UCSD-AML1 (cell line): ENCODE data around the gene VSTM5.
"Not testable (repeated sequence)": the region's sequence is repeated elsewhere in the genome, so short reads cannot be mapped to it uniquely, and the experiment has no call there.

Experiments used
- DNase-seq: peaks from one replicate; lab custom pipeline; 2025; ENCODE audit not compliant: unreplicated experiment; lab: John Stamatoyannopoulos, UW

Gene VSTM5

DNA sequence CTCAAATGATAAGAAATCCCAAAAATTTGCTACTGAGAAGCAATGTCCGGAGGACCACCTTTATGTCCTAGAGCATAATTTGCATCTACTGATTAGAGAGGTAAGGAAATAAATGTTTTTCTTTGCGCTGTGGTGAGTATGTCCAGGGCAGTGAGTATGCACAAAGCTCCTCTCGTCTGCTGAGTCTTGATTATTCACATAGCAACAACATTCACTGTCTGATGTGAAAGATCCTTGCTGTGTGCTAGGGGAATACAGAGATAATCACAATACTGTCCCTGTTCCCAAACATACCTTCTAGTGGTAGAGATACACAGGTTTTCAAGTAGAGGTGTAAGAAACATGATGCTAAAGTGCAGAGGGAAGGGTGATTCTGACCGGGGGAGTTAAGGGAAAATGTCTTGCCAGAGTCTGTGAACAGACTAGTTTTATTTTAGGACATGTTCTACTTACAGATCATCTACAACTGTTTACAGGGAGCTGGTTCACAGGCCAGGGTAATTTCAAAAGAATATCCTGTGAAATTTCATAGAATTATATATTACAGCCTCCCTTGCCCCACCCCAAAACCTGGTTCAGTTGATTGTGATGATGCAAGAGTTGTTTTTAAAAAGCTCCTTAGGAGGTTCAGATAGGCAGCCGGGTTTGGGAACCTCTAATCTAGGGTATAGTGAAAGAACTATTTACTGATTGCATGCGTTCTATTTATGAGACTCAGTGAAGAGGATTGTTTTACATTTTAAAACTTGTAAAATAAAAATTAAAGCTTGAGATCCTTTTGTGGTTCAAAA, 53.8 kb downstream of the VSTM5 start:
- no peak for DNase-seq

- no peak for DNase-seq
Measured at GRCh38 chr11:93791493-93791892, 58.9 kb downstream of the VSTM5 start.

- DNase-seq, result no peak
Measured at GRCh38 chr11:93784935-93785360, 65.5 kb downstream of the VSTM5 start.

DNA sequence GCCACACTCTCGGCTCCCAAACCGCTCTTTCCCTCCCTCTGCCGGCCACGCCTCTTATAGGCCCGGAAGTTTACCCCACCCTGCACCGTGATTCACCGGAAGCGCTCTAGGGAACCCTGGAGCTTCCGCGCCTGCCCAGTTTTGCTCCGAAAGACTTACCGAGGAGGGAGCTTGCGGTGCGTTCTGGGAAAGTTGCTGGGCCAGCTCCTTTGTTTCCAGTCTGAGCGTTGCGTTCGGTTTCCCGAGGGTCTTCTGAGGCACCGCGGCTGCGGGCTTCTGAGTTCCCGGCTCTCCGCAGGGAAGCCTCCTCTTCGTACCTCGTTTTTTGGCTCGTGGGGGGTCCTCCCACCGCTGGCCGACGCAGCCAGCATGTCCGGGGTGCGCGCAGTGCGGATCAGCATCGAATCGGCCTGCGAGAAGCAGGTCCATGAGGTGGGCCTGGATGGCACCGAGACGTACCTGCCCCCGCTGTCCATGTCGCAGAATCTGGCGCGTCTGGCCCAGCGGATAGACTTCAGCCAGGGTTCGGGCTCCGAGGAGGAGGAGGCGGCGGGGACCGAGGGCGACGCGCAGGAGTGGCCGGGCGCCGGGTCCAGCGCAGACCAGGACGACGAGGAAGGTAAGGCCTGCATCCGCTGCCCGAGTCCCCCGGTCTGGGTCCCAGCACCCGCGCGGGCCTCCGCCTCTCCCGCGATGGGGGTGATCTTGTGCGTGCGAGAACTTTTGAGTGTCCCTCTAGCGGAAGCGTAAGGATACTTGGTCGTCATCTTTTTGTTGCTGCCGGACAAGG, 66.1 kb downstream of the VSTM5 start, which contains the start of gene MED17:
Gene MED17 (plus strand): TSS at position 138 of the 790 bp plus-strand sequence. CDS start 232 bp downstream, at position 370.
- peak; percentile 89 for DNase-seq

DNA sequence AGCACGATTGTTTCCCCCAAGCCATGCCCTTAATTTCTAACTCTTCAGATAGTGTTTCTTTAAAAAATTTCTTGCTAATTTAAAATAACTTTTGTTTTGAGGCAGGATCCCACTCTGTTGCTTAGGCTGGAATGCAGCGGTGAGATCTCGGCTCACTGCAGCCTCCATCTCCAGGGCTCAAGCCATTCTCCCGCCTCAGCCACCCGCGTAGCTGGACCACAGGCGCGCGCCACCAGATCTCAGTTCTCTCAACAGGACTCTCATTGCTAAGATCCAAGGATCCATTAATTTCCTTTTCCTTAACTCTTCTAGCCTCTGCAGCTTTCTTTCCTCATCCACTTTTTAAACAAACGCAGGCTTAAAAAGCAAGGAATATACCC, 66.7 kb downstream of the VSTM5 start:
- DNase-seq, result no peak

- no peak for DNase-seq
Measured at GRCh38 chr11:93783362-93783761, 67.1 kb downstream of the VSTM5 start.

GRCh38 chr11:93775289-93775688, 75.1 kb downstream of the VSTM5 start:
- DNase-seq, result no peak

- DNase-seq, result not testable (repeated sequence)
Measured at GRCh38 chr11:93774560-93774959, 75.9 kb downstream of the VSTM5 start.

DNA sequence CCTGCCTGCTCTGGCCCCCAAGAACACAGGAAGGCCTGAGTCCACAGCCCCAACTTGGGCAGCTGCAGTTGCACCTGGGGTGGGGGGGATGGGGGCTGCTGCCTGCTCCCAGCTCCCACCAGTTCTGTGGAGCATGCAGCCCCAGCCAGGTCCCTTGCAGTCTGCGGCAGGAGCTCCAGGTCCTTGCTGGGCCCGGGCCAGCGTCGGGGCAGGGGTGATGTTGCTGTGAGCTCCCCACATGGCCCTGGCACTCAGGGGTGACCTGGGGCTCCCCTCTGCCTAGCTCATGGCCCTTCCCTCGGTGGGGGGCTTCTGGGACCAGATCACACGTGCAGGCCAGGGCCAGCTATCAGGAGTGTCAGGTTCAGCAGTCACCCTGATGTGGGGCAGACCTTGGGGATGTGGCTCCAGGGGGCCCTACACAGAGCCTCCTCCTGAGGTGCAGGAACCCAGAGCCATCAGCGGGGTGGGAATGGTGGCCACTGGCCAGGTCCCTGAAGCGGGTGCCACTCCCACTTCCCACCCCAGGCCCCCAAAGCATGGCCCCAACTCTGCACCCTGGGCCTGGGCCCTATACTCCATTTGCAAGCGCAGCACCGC, 76.7 kb downstream of the VSTM5 start:
- no peak for DNase-seq

DNA sequence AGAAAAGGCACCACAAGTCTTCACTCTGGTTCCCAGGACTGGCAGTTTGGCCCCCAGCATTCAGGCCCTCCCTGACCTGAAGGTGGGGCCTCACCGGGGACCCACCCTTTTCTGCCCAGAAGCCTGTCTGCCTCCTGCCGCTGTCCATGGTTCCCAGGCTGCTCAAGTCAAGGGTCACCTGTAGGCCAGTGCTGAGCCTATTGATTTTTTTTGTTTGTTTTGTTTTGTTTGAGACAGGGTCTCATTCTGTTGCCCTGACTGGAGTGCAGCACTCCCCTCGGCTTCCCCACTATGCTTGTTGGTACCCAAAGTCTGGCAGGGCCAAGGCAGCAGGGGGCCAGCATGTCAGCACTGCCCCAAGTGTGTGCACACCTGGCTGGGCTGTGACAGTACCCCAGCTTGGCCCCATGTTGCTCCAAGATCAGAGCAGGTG, 77.4 kb downstream of the VSTM5 start:
- no peak for DNase-seq

DNA sequence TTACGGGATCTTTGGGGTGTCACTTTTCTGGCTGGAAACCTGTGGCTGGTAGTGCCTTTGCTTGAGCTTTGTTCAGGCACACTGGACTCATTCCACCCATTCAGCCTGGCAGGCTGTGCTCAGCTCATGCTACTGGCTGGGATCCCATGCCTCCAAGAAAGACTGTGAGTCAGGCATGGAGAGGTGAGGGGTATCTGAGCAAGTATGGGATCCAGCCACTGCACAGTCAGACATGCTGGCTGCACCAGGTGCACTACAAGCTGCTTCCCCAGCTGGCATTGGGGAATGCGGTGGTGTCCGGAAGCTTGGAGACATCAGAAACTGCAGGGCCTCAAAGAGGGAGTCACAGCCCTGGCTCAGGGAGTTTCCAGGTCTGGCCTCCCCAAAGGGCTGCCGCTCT, 78.3 kb downstream of the VSTM5 start:
- no peak for DNase-seq

- DNase-seq, result no peak
Measured at GRCh38 chr11:93770160-93770559, 80.3 kb downstream of the VSTM5 start.
